CD14-positive monocyte (primary cell): ENCODE measurements around the gene SNW1. TPM values are rescaled to one million over a fixed set of nuclear protein-coding genes. Genes with fewer than 3 reads are reported as not detected.

Experiments
- DNase-seq, 3 donors: peaks; one replicate each; pipeline ENCODE4 v3.0.0-alpha.2; 2011 to 2022
- H2AFZ ChIP-seq: 2 replicates; pipeline ENCODE4 v1.6.0; 2012; ENCODE audit warnings: mild to moderate bottlenecking, low read depth, low read length, inconsistent platforms; ENCODE audit not compliant: insufficient read depth, poor library complexity, severe bottlenecking
- H3K27ac ChIP-seq, 2 donors: 1 replicate in 1 of 2; 2 replicates in 1 of 2; pipeline ENCODE4 v1.5.1; 2012 to 2013; ENCODE audit warnings: low read length in 2 of 2, control low read depth in 1 of 2, inconsistent platforms in 1 of 2, low read depth in 1 of 2, mild to moderate bottlenecking in 1 of 2
- H3K27me3 ChIP-seq, 2 donors: one replicate each; pipeline versions ENCODE4 v1.6.0 to v1.6.1; 2011 to 2013; ENCODE audit warnings: low read length in 2 of 2; ENCODE audit not compliant: control insufficient read depth in 2 of 2, insufficient read depth in 2 of 2
- H3K36me3 ChIP-seq, 2 donors: replicated peaks in 1 of 2; 1 replicate in 1 of 2; 2 replicates in 1 of 2; pipeline versions ENCODE4 v1.5.1 to v1.6.1; 2012 to 2013; ENCODE audit warnings: low read length in 2 of 2, control low read depth in 1 of 2, inconsistent platforms in 1 of 2, mild to moderate bottlenecking in 1 of 2; ENCODE audit not compliant: insufficient read depth in 2 of 2, control insufficient read depth in 1 of 2
- H3K4me1 ChIP-seq, 2 donors: 1 replicate in 1 of 2; 2 replicates in 1 of 2; pipeline versions ENCODE4 v1.5.1 to v1.6.1; 2012 to 2013; ENCODE audit warnings: low read length in 2 of 2, control low read depth in 1 of 2, inconsistent platforms in 1 of 2, mild to moderate bottlenecking in 1 of 2, moderate library complexity in 1 of 2; ENCODE audit not compliant: insufficient read depth in 2 of 2, control insufficient read depth in 1 of 2
- H3K4me2 ChIP-seq: replicated peaks from 2 replicates; pipeline ENCODE3; 2012; ENCODE audit warnings: low read length, moderate library complexity, mild to moderate bottlenecking; ENCODE audit not compliant: poor library complexity, severe bottlenecking; ENCODE audit errors: extremely low read depth
- H3K4me3 ChIP-seq, 3 experiments: fragments of 200-600 bp in 1 of 3; sonication (generic) in 1 of 3; replicated peaks in 1 of 3; 1 replicate in 2 of 3; 2 replicates in 1 of 3; pipeline ENCODE4 v1.5.1; 2011 to 2013; ENCODE audit warnings: low read length in 3 of 3, mild to moderate bottlenecking in 3 of 3, control low read depth in 2 of 3, low read depth in 2 of 3, inconsistent platforms in 1 of 3, moderate library complexity in 1 of 3
- H3K79me2 ChIP-seq: 2 replicates; pipeline ENCODE4 v1.6.0; 2012; ENCODE audit warnings: mild to moderate bottlenecking, control low read depth, inconsistent platforms, low read length, moderate library complexity; ENCODE audit not compliant: insufficient read depth
- H3K9ac ChIP-seq: 2 replicates; pipeline ENCODE4 v1.6.0; 2017; ENCODE audit warnings: low read length, mild to moderate bottlenecking; ENCODE audit not compliant: insufficient read depth, poor library complexity, severe bottlenecking
- H3K9me3 ChIP-seq, 2 donors: replicated peaks in 1 of 2; 1 replicate in 1 of 2; 2 replicates in 1 of 2; pipeline versions ENCODE4 v1.5.1 to v1.6.1; 2012 to 2013; ENCODE audit warnings: low read length in 2 of 2, control low read depth in 1 of 2; ENCODE audit not compliant: control insufficient read depth in 1 of 2, insufficient read depth in 1 of 2
- H4K20me1 ChIP-seq: 2 replicates; pipeline ENCODE4 v1.6.0; 2012; ENCODE audit warnings: mild to moderate bottlenecking, low read length, control low read depth, moderate library complexity; ENCODE audit not compliant: insufficient read depth
- H3K27ac Mint-ChIP-seq, 7 donors: one replicate each; pipeline ENCODE4 v1.8.0; 2020; ENCODE audit warnings: mild to moderate bottlenecking in 7 of 7, mixed read lengths in 7 of 7, moderate library complexity in 6 of 7, inconsistent platforms in 2 of 7
- H3K27me3 Mint-ChIP-seq, 3 donors: one replicate each; pipeline ENCODE4 v1.8.0; 2021 to 2022; ENCODE audit warnings: low read depth in 3 of 3, mild to moderate bottlenecking in 3 of 3, mixed read lengths in 3 of 3, moderate library complexity in 3 of 3, inconsistent platforms in 1 of 3
- H3K36me3 Mint-ChIP-seq, 2 donors: one replicate each; pipeline ENCODE4 v1.8.0; 2020; ENCODE audit warnings: mixed read lengths in 2 of 2, inconsistent platforms in 1 of 2, mild to moderate bottlenecking in 1 of 2
- H3K4me1 Mint-ChIP-seq: one replicate; pipeline ENCODE4 v1.8.0; 2020; ENCODE audit warnings: mild to moderate bottlenecking, mixed read lengths
- H3K4me3 Mint-ChIP-seq, 2 donors: one replicate each; pipeline ENCODE4 v1.8.0; 2020; ENCODE audit warnings: mild to moderate bottlenecking in 2 of 2, mixed read lengths in 2 of 2, moderate library complexity in 1 of 2
- H3K9me3 Mint-ChIP-seq, 7 donors: one replicate each; pipeline ENCODE4 v1.8.0; 2020 to 2022; ENCODE audit warnings: mixed read lengths in 7 of 7, mild to moderate bottlenecking in 6 of 7, moderate library complexity in 6 of 7, inconsistent platforms in 2 of 7
- CTCF ChIP-seq: fragments of 200-600 bp; IDR thresholded peaks from one replicate; pipeline ENCODE4 v1.8.0; 2022; ENCODE audit warnings: antibody characterized with exemption, mild to moderate bottlenecking
- WGBS: methylation state at CpG from one replicate; pipeline ENCODE4 v1.1.5; 2013; ENCODE audit warnings: missing lambda C conversion rate; ENCODE audit not compliant: insufficient coverage; 5-methylcytosine and 5-hydroxymethylcytosine counted together
- intact Hi-C, 2 donors: fragments of 100-400 bp; cut with micrococcal nuclease; formaldehyde crosslinking; loops; one replicate each; pipeline versions ENCODE4 v1.15.0 to v1.15.1; 2023
- polyA plus RNA-seq, 3 donors: library from polyadenylated mRNA; depleted of rRNA in 1 of 3; unstranded in 2 of 3; stranded (reverse) in 1 of 3; fragments of 300-500 nt in 2 of 3; fragments of >200 nt in 1 of 3; fragmentation: Illumina TruSeq in 2 of 3; gene quantifications; 1 replicate in 2 of 3; 2 replicates in 1 of 3; pipeline ENCODE4 v1.2.3, GENCODE V29; 2012 to 2021

SNW1 gene
- polyA plus RNA-seq, 3 donors = 17.4 to 74.6 (median 50.6) TPM

GRCh38 chr14:77791225-77791600 lies 30.3 kb upstream of the SNW1 start:
- intact Hi-C loops = no loop called here
- Mint-ChIP-seq H3K27ac (no peak overlapping the region), H3K27me3 (peaks cover 10 to 19% (median 11%) of the 10 kb centered on the region in 3 donors), H3K36me3 (no peaks in the 10 kb centered on the region), H3K4me3 (no peak overlapping the region), H3K4me1 (no peaks in the 10 kb centered on the region), H3K9me3 (no peaks in the 10 kb centered on the region)
- Histone ChIP-seq H3K4me2 (no peak overlapping the region), H3K4me3 (no peak overlapping the region), H3K9me3 (no peaks in the 10 kb centered on the region), H3K27ac (no peak overlapping the region), H3K36me3 (no peaks in the 10 kb centered on the region), H3K9ac (no peak overlapping the region), H2AFZ (no peak overlapping the region), H4K20me1 (no peaks in the 10 kb centered on the region), H3K4me1 (no peaks in the 10 kb centered on the region), H3K79me2 (no peaks in the 10 kb centered on the region), H3K27me3 (no peaks in the 10 kb centered on the region)
- WGBS = no CpG with 5 or more reads among the region's 1 CpG
- DNase-seq = no peak
- no peak for TF ChIP-seq CTCF

- H4K20me1 ChIP-seq = no peaks in the 10 kb centered on the region
- no peak overlapping the region for H3K4me3 Mint-ChIP-seq
- H3K27ac Mint-ChIP-seq = no peak overlapping the region
- H3K36me3 Mint-ChIP-seq = no peaks in the 10 kb centered on the region
- no peak for DNase-seq
- TF ChIP-seq CTCF = no peak
- H3K4me2 ChIP-seq = no peak overlapping the region
- intact Hi-C loops = no loop called here
- no peaks in the 10 kb centered on the region for H3K27me3 ChIP-seq
- no peak overlapping the region for H3K27ac ChIP-seq
- H3K79me2 ChIP-seq = no peaks in the 10 kb centered on the region
- H3K4me1 ChIP-seq = no peaks in the 10 kb centered on the region
- H3K9me3 ChIP-seq = no peaks in the 10 kb centered on the region
- no peak overlapping the region for H3K4me3 ChIP-seq
- no peak overlapping the region for H3K9ac ChIP-seq
- no peaks in the 10 kb centered on the region for H3K36me3 ChIP-seq
- WGBS = no CpG with 5 or more reads among the region's 6 CpGs
- H3K27me3 Mint-ChIP-seq = peaks cover 9 to 21% (median 11%) of the 10 kb centered on the region in 3 donors
- no peaks in the 10 kb centered on the region for H3K4me1 Mint-ChIP-seq
- no peak overlapping the region for H2AFZ ChIP-seq
- no peaks in the 10 kb centered on the region for H3K9me3 Mint-ChIP-seq
These were observed 29.7 kb upstream of the SNW1 start for GRCh38 chr14:77790566-77791224.
